SU-DHL-6 (cell line): ENCODE measurements around the gene GHRH.

Source experiments
- CTCF ChIP-seq: fragments of 200-600 bp; sonication (generic); IDR thresholded peaks from one replicate; pipeline ENCODE4 v1.5.1; 2017; ENCODE audit warnings: antibody characterized with exemption, mild to moderate bottlenecking, low read length, moderate library complexity; ENCODE audit not compliant: insufficient read depth, poor library complexity, severe bottlenecking
- EZH2phosphoT487 ChIP-seq: fragments of 200-600 bp; sonication (generic), shearing (Covaris generic); conservative IDR thresholded peaks from 2 replicates; pipeline ENCODE4 v1.6.1; 2018; ENCODE audit warnings: mild to moderate bottlenecking, antibody characterized with exemption, low read length, moderate library complexity, mixed read lengths

- TF ChIP-seq CTCF (no peak), EZH2phosphoT487 (no peak)
These were observed 36.8 kb upstream of the GHRH start for GRCh38 chr20:37298190-37298939.
